CD4-positive, alpha-beta T cell treated with Interleukin-2 at 100 ng/mL for 4 hours (primary cell): ENCODE data around the gene UBLCP1.
"Not testable (repeated sequence)": the region's sequence is repeated elsewhere in the genome, so short reads cannot be mapped to it uniquely, and the experiment has no call there.

Experiments used
- DNase-seq: peaks from one replicate; pipeline ENCODE4 v3.0.0-alpha.2; 2020; ENCODE audit warnings: low spot score

The UBLCP1 gene, protein sequence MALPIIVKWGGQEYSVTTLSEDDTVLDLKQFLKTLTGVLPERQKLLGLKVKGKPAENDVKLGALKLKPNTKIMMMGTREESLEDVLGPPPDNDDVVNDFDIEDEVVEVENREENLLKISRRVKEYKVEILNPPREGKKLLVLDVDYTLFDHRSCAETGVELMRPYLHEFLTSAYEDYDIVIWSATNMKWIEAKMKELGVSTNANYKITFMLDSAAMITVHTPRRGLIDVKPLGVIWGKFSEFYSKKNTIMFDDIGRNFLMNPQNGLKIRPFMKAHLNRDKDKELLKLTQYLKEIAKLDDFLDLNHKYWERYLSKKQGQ

DNA sequence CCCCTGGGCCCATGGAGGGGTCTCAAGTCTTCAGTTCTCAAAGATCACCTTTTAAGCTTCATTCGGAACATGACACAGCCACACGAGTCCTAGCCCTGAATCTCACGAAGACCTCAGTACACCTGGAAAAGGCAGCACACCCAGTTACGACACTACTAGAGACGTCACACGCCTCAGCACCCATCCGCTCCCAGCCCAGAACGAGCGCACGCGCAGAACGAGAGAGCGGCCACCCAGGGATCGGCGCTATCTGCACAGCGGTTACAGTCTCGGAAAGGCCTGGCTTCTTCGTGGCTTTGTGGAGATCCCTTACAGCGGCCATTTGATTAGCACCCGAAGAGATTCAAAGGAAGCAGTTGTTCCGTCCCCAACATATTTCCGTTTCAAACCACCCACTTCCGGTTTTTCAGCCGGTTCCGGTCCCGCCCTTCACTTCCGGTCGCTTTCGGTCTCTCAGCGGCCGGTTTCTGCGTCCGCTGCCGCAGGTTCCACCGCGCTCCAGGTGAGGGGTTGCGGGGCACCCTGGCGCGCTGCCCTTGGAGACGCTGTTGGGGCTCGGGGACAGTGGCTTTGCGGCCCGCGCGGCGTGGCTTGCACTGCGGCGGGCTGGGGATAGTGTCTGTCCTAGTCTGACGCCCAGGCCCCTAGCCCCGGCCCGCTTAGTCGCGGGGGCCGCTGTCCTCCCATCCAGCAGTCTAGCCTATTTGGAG is at the start of gene UBLCP1:
UBLCP1 (plus strand) TSS at position 432 of the 710 bp plus-strand sequence. CDS start 5,626 bp downstream, outside the sequence.
- DNase-seq = peak; percentile 77

DNA sequence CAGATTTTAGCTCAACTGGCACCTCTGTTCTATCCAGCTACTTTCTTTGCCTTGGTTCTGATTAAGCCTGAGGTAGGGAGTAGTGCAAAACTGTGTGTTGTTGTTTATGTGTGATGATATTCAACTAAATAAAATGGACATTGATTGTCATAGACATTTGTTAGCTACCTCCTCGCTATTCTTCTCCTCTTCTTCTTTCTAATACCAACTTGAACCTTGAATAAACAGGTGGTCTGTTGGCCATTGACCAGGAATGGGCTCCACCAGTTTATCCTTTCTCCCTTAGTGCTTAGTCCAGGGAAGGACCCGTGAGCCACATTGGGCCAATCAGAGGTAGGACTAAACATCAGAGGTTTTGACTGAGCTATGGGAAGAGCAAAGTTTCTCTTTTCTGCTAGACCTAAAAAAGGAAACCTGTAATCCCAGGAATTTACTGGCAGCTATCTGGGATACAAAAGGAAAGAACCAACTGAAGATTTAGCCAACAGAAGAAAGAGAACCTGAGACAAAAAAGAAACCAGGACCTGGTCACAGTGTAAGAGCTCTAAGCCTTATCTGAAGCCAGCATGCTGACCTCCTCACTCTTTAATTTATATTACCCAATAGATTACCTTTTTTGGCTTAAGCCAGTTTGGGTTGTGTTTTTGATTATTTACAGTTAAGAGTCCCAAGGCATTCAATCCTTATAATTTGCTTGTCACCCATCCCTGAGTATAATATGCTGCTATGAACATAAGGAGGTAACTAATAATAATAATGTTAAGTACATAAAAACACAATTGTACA is 48.4 kb upstream of the UBLCP1 start:
- no peak for DNase-seq

DNA sequence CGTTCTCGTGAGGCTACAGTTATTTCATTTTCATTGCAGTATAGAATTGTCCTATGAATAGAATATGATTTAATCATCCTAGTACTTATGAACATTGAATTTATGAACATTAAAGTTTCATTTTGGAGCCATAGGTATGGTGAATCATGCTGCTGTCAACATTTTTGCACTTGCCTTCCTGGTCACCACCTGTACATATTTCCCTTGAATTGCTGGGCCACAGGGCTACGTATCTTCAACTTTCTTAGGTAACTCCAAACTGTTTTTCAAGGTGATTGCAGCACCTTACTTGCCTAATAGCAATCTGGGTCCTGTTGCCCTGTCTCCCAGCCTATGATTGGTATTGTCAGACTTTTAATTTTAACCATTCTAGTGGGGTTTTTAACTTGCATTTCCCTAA is 47.2 kb upstream of the UBLCP1 start:
- DNase-seq = no peak

DNA sequence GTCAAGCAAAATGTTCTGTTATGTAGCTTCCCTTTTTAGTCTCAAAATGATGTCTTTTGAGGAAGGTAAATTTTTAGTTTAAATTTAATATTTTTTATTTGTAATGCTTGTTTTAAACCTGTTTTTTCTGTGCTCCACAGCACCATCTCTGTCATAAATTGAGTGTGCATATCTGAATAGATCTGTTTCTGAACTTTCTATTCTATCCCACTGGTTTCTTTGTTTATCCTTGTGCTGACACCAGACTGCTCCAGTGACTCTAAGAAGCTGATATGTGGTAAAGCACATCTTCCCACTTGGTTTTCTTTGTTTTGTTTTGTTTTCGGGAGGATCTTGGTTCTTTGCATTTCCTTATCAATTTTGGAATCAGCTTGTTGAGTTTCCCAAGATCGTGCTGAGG is 46.6 kb upstream of the UBLCP1 start:
- no peak for DNase-seq

DNA sequence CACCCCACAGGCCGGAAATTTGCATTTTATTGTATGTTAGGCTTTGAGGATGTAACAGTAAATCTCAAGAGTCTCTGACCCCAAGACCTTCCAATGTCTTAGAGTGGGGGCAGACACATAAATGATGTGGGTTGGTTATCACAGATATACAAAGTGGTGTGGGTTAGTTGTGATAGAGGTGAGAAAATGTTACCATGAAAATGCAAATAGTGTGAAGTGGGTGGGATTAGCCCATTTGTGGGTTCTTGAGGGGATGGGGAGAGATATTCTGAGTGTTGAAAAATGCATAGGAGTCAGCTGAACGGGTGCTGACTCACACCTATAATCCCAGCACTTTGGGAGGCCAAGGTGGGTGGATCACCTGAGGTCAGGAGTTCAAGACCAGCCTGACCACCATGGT is 45.9 kb upstream of the UBLCP1 start:
- DNase-seq = no peak

DNA sequence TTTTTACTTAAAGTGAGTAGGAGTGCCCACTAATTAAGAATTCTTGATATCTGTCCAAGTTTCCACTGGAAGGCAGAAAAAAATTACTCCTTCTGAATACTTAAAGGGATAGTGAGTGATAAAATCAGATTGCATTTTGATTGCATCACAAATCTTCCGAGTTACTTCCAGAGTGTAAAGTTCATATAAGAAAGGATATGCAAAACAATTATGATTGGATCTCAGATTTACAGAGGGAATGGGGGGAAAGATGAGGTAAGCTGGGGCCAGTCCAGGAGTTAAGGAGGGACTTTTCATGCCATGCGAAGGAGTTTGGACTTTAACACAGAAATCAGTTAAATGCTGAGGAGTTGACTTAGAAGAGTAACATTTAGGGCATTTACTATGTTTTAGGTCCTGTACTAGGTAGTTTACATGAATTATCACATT is 44.5 kb upstream of the UBLCP1 start:
- no peak for DNase-seq

DNA sequence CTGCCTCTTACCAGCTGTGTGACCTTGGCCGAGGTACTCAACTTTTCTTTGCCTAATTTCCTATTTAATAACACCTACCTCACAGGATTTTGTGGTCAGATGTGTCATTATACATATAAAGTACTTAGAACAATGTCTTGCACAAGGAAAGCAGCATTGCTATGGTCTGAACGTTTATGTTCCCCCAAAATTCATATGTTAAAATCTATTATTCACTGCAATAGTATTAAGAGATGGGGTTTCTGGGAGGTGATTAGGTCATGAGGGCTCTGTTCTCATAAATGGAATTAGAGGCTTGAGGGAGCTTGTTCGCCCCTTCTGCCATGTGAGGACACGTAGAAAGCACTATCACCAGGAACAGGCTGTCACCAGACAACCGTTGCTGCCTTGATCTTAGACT is 42.9 kb upstream of the UBLCP1 start:
- no peak for DNase-seq

DNA sequence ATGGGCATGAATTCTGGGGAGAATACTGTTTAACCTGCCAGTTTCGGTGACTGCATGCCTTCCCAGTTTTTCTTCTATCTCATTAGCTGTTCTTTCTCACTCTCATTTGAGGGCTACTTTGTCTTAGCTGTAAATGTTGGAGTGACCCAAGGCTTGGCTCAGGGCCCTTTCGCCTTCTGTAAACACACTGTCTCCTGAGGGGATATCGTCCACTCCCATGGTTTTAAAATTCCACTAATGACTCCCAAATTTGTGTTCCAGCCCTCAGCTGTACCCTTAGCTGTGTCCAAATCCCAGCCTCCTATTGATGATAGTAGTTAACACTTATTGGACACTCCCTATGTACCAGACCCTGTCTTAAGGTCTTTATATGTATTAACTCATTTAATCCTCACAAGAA is 39.6 kb upstream of the UBLCP1 start:
- DNase-seq = no peak

DNA sequence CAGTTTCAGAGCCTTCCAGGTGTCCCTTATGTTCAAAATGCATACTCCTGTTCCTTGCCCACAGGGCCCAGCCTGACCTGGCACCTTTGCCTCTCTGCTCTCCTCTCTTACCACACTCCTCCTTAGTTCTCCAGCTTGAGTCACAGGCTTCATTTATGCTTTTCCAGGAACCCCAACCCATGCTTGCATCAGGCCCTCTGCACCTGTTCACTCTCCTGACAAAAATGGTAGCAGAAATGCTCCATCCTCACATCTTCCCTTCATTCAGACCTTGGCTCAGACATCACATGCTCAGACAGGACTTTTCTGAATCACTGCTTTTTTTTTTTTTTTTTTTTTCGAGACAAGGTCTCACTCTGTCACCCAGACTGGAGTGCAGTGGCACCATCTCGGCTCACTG is 38.6 kb upstream of the UBLCP1 start:
- no peak for DNase-seq

DNA sequence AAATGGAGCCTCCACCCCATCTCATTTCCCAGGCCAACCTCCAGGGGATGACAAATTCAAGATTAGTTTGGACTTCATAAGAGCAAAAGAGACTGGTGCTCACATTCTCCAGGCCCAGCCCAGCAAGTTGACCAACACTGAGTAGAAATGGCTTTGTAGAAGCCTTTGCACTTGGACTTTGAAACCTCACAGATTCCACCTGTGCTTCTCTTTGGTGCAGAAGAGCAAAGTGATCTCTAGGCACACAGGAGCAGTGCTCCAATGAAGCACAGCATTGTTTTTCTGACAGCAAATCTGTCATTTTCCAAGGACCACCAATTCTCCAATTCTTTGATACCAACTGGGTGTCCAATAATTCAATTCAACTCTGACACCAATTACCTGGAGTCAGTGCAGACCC is 36.6 kb upstream of the UBLCP1 start:
- no peak for DNase-seq

DNA sequence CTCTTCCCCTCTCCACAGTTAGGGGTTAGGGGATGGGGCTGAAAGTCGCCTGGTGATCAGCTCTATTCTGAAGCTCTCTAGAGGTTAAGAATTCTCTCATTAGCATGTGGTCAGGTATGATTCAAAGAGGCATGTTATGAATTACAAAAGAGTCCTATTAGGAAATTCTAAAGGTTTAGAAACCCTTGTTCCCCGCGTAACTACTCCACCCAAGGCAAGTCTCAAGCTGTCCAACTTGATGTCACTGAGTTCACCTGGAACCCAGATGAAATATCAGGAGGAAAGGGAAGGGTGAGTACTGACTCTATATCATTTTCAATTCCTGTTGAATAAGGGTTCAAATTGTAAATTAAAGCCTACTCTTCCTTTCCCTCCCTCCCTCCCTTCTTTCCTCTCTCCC is 35.6 kb upstream of the UBLCP1 start:
- no peak for DNase-seq

DNA sequence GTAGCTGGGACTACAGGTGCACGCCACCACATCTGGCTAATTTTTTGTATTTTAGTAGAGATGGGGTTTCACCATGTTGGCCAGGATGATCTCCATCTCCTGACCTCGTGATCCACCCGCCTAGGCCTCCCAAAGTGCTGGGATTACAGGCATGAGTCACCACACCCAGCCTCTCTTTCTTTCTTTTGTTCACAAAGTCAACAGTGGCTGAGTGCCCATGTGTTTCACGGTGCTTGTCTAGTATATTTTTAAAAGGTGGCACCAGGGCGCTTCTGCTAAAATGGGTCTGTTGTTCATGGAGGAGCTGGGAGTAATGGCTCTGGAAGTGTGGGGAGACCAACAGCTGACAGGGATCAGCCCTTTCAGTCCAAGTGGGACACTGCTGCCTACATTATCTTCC is 35.0 kb upstream of the UBLCP1 start:
- not testable (repeated sequence) for DNase-seq

DNA sequence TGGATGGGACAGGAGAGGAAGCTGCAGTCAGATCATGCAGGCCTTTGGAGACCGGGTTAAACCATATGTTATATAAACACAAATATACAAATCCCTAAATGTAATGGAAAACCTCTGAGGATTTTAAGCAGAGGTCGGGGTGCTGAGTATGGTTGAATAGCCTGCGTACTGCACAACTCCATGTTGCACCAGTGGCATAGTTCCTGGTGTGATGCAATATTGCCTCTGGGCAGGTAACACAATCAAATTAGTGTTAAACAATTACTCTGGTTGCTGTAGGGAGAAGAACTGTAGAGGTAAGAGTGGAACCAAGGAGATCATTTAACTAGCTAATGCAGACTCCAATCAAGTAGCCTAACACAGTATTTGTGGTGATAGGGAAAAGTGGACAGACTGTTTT is 32.4 kb upstream of the UBLCP1 start:
- no peak for DNase-seq

DNA sequence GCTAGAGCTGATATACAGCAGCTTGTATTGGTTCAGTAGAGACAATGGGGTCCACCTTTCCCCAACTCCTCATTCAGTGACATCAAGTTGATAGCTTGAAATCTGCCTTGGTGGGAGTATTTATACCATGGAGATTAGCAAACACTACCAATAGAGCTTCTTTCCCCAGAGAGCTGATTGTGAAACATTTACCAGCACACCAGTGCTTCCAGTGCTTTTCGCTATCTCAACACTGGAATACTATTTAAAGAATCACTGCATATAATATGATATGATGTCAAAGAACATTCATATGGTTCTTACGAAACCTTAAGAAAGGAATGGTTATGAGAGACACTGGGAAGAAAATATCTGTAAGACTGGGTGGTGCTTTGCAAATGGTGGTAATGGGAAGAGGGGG is 31.9 kb upstream of the UBLCP1 start:
- DNase-seq = no peak

DNA sequence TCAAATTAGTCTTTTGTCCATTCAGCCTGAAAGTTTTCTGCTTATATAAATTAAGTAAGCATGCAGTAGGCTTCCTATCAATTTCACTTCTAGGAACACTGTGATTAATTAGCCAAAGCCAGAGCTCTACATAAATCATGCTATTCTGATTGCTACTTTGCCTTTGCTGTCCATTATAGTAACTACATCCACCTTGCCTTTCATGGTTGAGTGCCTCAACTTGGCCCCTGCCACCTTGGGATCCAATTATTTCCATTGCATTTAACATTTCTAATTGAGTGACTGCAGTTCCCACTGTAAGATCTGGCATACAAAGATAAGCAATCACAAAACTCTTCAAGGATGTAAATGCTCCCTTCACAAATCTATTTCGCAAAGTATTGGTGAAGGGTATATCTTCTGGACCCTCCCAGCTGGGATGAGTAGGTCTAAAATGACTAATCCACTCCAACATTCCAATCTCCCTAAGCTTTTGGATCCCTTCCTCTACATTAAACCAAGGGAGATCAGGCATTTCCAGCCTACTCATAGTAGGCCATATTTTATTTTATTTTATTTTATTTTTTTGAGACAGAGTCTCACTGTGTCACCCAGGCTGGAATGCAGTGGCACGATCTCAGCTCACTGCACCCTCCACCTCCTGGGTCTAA is 27.1 kb upstream of the UBLCP1 start:
- DNase-seq = not testable (repeated sequence)

DNA sequence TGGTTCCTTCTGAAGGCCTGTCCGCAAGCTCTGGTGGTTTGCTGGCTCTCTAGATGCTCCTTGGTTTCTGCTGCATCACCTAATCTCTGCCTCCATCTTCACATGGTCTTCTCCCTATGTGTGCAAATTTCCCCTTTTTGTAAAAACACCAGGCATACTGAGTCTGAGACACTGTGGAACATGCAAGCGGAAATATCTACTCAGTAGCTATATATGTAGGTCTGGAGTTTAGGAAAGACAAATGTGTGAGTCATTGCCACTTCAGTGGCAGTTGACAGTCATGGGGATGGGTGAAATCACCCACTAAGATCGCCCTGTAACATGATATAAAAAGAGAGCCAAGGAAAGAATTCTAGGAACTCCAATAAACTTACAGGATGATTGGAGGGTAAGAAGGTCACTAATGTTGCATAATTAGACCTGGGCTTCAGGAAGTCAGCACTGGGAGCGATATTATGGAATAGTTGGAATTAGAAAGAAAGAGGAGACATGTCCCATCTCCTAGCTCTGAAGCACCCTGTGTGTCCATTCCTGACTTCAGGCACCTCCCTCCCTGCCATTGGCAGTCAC is 22.7 kb upstream of the UBLCP1 start:
- DNase-seq = no peak

DNA sequence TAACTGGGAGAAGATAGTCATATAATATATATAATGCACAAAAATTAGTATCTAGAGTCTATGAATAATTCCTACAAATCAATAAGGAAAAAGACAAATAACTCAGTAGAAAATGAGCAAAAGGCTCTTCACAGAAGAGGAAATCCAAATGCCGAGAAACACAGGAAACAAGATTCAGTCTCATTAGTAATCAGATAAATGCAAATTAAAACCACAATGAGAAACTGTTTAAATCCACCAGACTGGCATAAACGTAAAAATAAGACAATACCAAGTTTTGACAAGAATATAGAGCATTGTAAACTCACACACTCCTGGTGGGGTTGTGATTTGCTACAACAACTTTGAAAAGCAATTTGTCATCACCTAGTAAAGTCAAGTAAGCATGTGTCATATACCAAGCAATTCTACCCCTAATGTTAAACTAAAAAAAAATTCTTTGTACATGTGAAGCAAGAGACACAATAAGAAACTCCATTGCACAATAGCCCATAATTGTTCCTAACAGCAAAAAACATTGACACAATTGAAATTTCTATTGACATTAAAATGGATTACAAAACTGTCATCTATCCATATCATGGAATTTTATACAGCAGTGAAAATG is 21.0 kb upstream of the UBLCP1 start:
- DNase-seq = peak; percentile 20

DNA sequence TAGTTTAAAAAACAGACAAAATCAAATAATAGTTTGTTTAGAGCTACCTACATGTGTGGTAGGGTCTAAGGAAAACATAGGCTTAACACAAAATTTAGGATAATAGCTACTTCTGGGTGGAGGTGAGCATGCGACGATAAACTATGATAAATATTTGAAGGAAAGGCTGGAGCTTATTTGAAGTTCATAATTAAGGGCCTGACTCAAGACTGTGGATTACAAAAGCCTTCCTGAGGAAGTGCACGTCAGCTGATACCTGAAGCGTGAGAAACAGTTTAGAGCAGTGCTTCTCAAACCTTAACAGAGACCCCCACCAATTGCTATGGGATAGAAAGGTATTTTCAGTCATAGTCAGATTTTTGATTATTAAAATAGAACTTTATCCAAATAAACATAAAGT is 20.4 kb upstream of the UBLCP1 start:
- DNase-seq = no peak

DNA sequence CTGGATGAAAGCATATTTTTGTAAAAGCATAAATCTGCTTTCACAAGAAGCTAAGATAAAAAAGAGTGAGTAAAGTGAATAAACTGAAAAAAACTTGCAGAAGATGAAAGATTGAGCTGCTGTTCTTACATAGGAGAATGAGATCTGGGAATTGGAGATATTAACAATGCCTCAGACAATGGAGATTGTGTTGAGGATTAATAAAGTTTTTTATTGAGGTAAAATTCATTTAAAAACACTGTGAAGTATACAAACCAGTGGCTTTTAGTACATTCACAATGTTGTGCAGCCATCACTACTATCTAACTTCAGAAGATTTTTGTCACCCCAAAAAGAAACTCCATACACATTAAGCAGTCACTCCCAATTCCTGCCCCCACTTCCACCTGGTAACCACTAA is 19.7 kb upstream of the UBLCP1 start:
- DNase-seq = no peak

DNA sequence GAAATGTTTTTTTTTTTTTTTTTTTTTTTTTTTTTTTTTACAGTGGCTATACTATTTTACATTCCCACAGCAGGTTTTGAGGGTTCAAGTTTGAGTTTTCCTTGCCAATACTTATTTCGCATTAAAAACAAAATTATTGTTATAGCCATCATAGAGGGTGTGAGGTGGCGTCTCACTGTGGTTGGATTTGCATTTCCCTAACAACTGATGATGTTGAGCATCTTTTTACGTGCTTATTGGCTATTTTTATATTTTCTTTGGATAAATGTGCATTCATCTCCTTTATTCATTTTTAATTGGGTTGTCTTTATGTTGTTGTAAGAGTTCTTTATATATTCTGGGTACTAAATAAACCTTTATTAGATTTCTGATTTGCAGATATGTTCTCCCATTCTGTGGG is 18.9 kb upstream of the UBLCP1 start:
- DNase-seq = no peak

DNA sequence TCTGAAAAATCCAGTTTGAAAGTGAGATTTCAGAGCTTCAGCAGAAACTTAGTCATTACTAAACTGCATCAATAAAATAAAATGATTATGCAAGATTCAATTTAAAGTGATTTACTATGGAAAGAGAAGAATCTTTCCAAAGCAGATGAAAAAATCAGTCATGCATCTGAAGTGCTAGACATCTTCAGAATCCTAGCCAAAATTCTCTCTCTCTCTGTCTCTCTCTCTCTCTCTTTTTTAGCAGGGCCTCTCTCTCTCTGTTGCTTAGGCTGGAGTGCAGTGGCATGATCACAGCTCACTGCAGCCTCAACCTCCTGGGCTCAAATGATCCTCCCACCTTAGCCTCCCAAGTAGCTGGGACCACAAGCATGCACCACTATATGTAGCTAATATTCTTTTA is 18.2 kb upstream of the UBLCP1 start:
- no peak for DNase-seq

DNA sequence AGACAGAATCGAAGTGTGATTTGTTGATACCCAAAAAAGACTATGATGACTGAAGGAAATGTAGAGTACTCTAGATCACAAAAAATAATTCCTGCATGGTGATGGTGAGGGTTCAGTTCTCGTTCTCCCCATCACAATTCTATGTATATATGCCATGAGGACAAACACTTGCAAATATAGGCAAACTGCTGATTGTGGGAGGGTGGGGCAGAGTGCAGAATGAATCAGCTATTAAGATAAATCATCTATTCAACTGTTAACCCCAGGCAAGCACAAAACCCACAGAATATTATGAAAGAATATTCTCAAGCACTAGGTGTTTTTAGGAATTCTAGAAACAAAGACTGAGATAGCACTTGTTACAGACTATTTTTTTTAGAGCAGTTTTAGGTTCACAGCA is 13.9 kb upstream of the UBLCP1 start:
- no peak for DNase-seq
